BJ (cell line): ENCODE data around the gene STX2. TPM values are rescaled to one million over a fixed set of nuclear protein-coding genes. Genes with fewer than 3 reads are reported as not detected.

ENCODE experiments used
- CTCF ChIA-PET: fragments of 350-600 bp; formaldehyde crosslinking; extraction: SDS; loops from one replicate; lab custom pipeline; 2021; ENCODE audit warnings: antibody characterized with exemption, inconsistent platforms; lab: Yijun Ruan, JAX
- POLR2A ChIA-PET: fragments of 300-600 bp; sonication (Branson Sonifier 250); formaldehyde crosslinking; extraction: SDS; loops from one replicate; lab custom pipeline; 2021; ENCODE audit warnings: antibody characterized with exemption; lab: Charles Lee
- DNase-seq: peaks from one replicate; pipeline ENCODE4 v3.0.0-alpha.2; 2011; ENCODE audit warnings: low read depth
- H3K27me3 ChIP-seq: 2 replicates; pipeline ENCODE4 v1.6.0; 2011; ENCODE audit warnings: low read length; ENCODE audit not compliant: control insufficient read depth, insufficient read depth
- H3K36me3 ChIP-seq: 2 replicates; pipeline ENCODE4 v1.5.1; 2011; ENCODE audit warnings: low read length; ENCODE audit not compliant: control insufficient read depth, insufficient read depth
- H3K4me3 ChIP-seq: 2 replicates; pipeline ENCODE4 v1.5.1; 2011; ENCODE audit warnings: low read depth, mild to moderate bottlenecking, control low read depth, low read length
- polyA plus RNA-seq: library from polyadenylated mRNA; depleted of rRNA; stranded (reverse); fragments of >200 nt; gene quantifications from 2 replicates; pipeline ENCODE4 v1.2.3, GENCODE V29; 2011
- TF ChIP-seq, protein P1 (sequence below): IDR thresholded peaks from 2 replicates; pipeline ENCODE4 v1.5.1; 2011; ENCODE audit warnings: low read depth, mild to moderate bottlenecking, control low read depth, inconsistent platforms, low read length, moderate library complexity; ENCODE audit not compliant: insufficient read depth

STX2 gene
- polyA plus RNA-seq, 1 experiment = 26.0 TPM

DNA sequence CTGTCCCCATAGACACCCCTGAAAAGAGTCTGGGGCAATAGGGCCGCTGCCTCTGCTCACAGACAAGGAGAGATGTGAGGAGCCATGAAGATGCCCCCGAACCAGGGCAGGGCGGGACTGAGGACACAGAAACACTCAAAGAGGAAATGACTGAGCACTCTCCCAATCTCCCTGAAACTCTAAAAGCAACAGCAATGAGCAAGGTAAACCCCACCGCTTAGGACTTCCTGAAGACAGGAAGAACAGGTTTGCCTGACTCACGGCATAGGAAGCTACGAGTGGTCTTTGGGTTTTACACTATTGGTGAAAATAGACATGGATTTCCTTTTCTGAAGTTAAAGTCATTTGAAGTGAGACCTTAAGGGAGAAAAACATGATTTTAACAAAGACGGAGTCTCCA lies 32.5 kb downstream of the STX2 start:
- ChIA-PET POLR2A (no interaction called here), CTCF (no interaction called here)
- no peaks in the 10 kb centered on the region for H3K27me3 ChIP-seq
- no peak for DNase-seq
- H3K36me3 ChIP-seq = peaks cover 25% of the 10 kb centered on the region
- TF ChIP-seq, protein P1, sequence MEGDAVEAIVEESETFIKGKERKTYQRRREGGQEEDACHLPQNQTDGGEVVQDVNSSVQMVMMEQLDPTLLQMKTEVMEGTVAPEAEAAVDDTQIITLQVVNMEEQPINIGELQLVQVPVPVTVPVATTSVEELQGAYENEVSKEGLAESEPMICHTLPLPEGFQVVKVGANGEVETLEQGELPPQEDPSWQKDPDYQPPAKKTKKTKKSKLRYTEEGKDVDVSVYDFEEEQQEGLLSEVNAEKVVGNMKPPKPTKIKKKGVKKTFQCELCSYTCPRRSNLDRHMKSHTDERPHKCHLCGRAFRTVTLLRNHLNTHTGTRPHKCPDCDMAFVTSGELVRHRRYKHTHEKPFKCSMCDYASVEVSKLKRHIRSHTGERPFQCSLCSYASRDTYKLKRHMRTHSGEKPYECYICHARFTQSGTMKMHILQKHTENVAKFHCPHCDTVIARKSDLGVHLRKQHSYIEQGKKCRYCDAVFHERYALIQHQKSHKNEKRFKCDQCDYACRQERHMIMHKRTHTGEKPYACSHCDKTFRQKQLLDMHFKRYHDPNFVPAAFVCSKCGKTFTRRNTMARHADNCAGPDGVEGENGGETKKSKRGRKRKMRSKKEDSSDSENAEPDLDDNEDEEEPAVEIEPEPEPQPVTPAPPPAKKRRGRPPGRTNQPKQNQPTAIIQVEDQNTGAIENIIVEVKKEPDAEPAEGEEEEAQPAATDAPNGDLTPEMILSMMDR = no peak
- H3K4me3 ChIP-seq = no peak overlapping the region

DNA sequence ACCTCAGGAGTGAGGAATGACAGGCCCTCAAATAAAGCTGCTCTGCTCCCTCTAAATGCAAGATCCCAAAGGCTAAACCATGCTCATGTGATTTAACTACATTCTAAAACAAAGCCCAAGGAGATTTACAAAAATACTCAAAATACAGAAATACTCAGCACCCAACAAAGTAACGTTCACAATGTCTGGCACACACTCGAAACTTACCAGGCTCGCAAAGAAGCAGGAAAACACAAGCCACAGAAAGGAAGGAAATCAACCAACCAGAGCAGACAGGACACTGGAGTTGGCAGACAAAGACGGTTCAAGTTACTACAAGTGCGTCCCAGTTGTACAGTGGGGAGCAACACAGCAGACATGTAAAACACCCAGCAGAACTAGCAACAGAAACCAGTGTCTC lies 33.4 kb downstream of the STX2 start:
- Histone ChIP-seq H3K4me3 (no peak overlapping the region), H3K27me3 (no peaks in the 10 kb centered on the region), H3K36me3 (peaks cover 23% of the 10 kb centered on the region)
- ChIA-PET CTCF (no interaction called here), POLR2A (no interaction called here)
- TF ChIP-seq, protein P1 = no peak
- no peak for DNase-seq

DNA sequence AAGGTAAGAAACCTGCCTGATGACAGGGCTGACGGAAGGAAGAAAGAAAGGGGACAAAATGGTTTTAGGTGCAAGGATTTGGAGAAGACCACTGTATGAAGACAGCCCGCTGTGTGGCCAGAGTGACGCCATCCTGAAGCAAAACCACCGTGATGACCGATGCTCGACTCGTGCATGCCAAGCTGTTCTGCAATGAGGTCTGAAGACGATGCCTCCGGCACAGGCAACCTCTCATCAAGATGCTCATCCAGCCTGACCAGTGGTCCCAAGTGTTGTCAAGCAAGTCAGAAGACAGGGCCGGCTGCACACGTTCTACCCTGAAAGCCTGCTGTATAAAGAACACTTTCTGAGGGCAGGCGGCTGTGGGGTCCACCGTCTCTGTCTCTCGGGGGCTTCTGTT lies 34.8 kb downstream of the STX2 start:
- ChIA-PET CTCF (no interaction called here), POLR2A (no interaction called here)
- no peak overlapping the region for H3K4me3 ChIP-seq
- H3K27me3 ChIP-seq = no peaks in the 10 kb centered on the region
- TF ChIP-seq, protein P1 = no peak
- no peak for DNase-seq
- peaks cover 23% of the 10 kb centered on the region for H3K36me3 ChIP-seq

DNA sequence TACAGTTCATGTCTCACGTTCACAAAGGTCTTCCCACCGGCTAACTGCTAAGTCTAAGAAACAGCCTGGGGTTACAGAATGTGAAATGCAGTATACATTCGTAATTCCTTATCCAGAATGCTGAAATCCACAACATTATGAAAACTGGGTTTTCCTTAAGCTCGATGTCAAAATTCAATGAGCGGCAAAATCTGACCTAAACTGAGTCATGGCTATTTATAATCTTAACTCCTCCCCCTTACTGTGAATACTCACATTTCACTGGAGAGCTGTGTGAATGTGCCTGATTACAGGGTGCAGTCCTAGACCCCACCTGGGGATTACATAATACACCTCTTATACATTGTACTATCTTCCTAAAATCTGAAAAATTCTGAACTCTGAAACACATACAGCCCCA lies 35.3 kb downstream of the STX2 start:
- no peaks in the 10 kb centered on the region for H3K27me3 ChIP-seq
- CTCF ChIA-PET = no interaction called here
- POLR2A ChIA-PET = no interaction called here
- H3K4me3 ChIP-seq = no peak overlapping the region
- H3K36me3 ChIP-seq = peaks cover 23% of the 10 kb centered on the region
- TF ChIP-seq, protein P1 = no peak
- peak; percentile 1 for DNase-seq

DNA sequence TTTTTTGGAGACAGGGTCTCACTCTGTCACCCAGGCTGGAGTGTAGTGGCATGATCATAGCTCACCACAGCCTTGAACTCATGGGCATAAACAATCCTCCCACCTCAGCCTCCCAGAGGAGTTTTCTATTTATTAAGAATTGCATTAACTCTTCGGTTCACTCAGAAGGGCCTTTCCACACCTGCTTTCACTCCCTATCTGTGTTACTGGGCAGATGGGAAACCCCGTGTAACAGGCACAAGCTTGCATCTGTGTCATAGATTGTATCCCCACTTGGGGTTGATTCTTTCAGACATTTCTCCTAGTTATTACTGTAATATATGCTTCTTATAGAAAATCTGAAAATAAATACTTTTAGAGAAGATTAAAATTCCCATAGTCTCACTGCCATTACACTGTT lies 38.7 kb downstream of the STX2 start:
- ChIA-PET POLR2A (no interaction called here), CTCF (interaction anchor here (1.0 to 2.3 kb wide), 4 partner anchors 14 to 26 kb away, joined by 3 to 6 read pairs (median 5); no protein-coding TSS in a partner anchor)

More for the DNA sequence above, 38.7 kb downstream of the STX2 start:
- DNase-seq = no peak
- TF ChIP-seq, protein P1 = no peak
- Histone ChIP-seq H3K27me3 (no peaks in the 10 kb centered on the region), H3K36me3 (peaks cover 17% of the 10 kb centered on the region), H3K4me3 (no peak overlapping the region)
